ENCODE results near the gene CCDC148. TPM values are rescaled to one million over a fixed set of nuclear protein-coding genes. Genes with fewer than 3 reads are reported as not detected.

CCDC148 gene
- total and polyA plus RNA-seq, 2 experiments from 2014 or later = 1.2 to 1.8 TPM

DNA sequence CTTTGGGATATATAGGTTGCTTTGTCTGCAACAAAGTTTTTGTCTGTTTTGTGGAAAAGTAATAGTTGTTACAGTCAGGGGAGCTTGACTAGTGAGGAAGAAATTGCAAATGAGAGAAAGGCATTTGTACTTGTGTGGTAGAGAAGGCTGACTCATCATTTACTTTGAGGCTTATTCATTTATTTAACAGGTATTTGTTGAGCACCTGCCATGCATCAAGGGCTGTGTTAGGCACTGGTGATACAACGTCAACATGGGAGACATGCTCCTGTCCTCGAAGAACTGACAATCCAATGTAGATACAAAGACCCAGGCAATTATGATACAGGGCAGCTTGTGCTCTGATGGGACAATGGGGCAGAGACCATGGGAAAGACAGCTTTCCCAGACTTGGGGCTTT is 275.4 kb downstream of the CCDC148 start:
- no peaks in the 10 kb centered on the region for H3K27me3 ChIP-seq (ENCODE audit: insufficient read depth)
- DNase-seq (ENCODE audit: low spot score) (no peak), ATAC-seq (no peak)
- Mint-ChIP-seq H3K27ac (no peak overlapping the region), H3K36me3 (ENCODE audit: low read depth) (no peaks in the 10 kb centered on the region), H3K4me3 (no peak overlapping the region), H3K27me3 (ENCODE audit: insufficient read depth, low read depth, poor library complexity) (peaks cover 8% of the 10 kb centered on the region), H3K4me1 (peaks cover 30% of the 10 kb centered on the region), H3K9me3 (no peaks in the 10 kb centered on the region)
- no peaks in the 10 kb centered on the region for H4K20me1 ChIP-seq (replicated peaks; ENCODE audit: insufficient read depth)
- no peak overlapping the region for H3K4me3 ChIP-seq
- no peaks in the 10 kb centered on the region for H3K36me3 ChIP-seq (ENCODE audit: insufficient read depth)
- H3K79me2 ChIP-seq (replicated peaks; ENCODE audit: insufficient read depth) = no peaks in the 10 kb centered on the region
- H2AFZ ChIP-seq = no peak overlapping the region
- H3K4me2 ChIP-seq = no peak overlapping the region
- H3F3A ChIP-seq (replicated peaks; ENCODE audit: low read depth) = no peaks in the 10 kb centered on the region
- no peaks in the 10 kb centered on the region for H3K9me2 ChIP-seq (ENCODE audit: insufficient read depth)
- H3K4me1 ChIP-seq (ENCODE audit: insufficient read depth) = 0 out of 2 replicates have a peak, but pooled peaks cover 7% of the 10 kb centered on the region
- H3K27ac ChIP-seq (ENCODE audit: low read depth) = no peak overlapping the region
- TF ChIP-seq ZNF331 (CRISPR knock-in tag; IDR thresholded peaks at IDR 0.05; ENCODE audit: low read depth) (no peak), EZH2phosphoT487 (IDR thresholded peaks at IDR 0.05; ENCODE audit: unreplicated experiment) (no peak), CREB1 (CRISPR knock-in tag; IDR thresholded peaks at IDR 0.05; ENCODE audit: low read depth) (no peak), ZNF114 (CRISPR knock-in tag; IDR thresholded peaks at IDR 0.05) (no peak), STAT1 (IDR thresholded peaks at IDR 0.05; ENCODE audit: unreplicated experiment) (no peak), JUNB (IDR thresholded peaks at IDR 0.05; ENCODE audit: unreplicated experiment) (no peak), ETS1 (IDR thresholded peaks at IDR 0.05) (no peak), EZH2 (IDR thresholded peaks at IDR 0.05; ENCODE audit: low read depth, unreplicated experiment) (no peak), POLR2AphosphoS5 (IDR thresholded peaks at IDR 0.05; ENCODE audit: low read depth) (no peak), NANOG (IDR thresholded peaks at IDR 0.05; ENCODE audit: borderline replicate concordance) (no peak), CTCF (conservative IDR thresholded peaks at IDR 0.05; ENCODE audit: low read depth in 2 of 2) (no peak)
- TF ChIP-seq, protein P1, sequence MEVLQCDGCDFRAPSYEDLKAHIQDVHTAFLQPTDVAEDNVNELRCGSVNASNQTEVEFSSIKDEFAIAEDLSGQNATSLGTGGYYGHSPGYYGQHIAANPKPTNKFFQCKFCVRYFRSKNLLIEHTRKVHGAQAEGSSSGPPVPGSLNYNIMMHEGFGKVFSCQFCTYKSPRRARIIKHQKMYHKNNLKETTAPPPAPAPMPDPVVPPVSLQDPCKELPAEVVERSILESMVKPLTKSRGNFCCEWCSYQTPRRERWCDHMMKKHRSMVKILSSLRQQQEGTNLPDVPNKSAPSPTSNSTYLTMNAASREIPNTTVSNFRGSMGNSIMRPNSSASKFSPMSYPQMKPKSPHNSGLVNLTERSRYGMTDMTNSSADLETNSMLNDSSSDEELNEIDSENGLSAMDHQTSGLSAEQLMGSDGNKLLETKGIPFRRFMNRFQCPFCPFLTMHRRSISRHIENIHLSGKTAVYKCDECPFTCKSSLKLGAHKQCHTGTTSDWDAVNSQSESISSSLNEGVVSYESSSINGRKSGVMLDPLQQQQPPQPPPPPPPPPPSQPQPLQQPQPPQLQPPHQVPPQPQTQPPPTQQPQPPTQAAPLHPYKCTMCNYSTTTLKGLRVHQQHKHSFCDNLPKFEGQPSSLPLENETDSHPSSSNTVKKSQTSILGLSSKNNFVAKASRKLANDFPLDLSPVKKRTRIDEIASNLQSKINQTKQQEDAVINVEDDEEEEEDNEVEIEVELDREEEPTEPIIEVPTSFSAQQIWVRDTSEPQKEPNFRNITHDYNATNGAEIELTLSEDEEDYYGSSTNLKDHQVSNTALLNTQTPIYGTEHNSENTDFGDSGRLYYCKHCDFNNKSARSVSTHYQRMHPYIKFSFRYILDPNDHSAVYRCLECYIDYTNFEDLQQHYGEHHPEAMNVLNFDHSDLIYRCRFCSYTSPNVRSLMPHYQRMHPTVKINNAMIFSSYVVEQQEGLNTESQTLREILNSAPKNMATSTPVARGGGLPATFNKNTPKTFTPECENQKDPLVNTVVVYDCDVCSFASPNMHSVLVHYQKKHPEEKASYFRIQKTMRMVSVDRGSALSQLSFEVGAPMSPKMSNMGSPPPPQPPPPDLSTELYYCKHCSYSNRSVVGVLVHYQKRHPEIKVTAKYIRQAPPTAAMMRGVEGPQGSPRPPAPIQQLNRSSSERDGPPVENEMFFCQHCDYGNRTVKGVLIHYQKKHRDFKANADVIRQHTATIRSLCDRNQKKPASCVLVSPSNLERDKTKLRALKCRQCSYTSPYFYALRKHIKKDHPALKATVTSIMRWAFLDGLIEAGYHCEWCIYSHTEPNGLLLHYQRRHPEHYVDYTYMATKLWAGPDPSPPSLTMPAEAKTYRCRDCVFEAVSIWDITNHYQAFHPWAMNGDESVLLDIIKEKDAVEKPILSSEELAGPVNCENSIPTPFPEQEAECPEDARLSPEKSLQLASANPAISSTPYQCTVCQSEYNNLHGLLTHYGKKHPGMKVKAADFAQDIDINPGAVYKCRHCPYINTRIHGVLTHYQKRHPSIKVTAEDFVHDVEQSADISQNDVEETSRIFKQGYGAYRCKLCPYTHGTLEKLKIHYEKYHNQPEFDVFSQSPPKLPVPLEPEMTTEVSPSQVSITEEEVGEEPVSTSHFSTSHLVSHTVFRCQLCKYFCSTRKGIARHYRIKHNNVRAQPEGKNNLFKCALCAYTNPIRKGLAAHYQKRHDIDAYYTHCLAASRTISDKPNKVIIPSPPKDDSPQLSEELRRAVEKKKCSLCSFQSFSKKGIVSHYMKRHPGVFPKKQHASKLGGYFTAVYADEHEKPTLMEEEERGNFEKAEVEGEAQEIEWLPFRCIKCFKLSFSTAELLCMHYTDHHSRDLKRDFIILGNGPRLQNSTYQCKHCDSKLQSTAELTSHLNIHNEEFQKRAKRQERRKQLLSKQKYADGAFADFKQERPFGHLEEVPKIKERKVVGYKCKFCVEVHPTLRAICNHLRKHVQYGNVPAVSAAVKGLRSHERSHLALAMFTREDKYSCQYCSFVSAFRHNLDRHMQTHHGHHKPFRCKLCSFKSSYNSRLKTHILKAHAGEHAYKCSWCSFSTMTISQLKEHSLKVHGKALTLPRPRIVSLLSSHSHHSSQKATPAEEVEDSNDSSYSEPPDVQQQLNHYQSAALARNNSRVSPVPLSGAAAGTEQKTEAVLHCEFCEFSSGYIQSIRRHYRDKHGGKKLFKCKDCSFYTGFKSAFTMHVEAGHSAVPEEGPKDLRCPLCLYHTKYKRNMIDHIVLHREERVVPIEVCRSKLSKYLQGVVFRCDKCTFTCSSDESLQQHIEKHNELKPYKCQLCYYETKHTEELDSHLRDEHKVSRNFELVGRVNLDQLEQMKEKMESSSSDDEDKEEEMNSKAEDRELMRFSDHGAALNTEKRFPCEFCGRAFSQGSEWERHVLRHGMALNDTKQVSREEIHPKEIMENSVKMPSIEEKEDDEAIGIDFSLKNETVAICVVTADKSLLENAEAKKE (CRISPR knock-in tag; IDR thresholded peaks at IDR 0.05) = no peak
- TF ChIP-seq, protein P2, sequence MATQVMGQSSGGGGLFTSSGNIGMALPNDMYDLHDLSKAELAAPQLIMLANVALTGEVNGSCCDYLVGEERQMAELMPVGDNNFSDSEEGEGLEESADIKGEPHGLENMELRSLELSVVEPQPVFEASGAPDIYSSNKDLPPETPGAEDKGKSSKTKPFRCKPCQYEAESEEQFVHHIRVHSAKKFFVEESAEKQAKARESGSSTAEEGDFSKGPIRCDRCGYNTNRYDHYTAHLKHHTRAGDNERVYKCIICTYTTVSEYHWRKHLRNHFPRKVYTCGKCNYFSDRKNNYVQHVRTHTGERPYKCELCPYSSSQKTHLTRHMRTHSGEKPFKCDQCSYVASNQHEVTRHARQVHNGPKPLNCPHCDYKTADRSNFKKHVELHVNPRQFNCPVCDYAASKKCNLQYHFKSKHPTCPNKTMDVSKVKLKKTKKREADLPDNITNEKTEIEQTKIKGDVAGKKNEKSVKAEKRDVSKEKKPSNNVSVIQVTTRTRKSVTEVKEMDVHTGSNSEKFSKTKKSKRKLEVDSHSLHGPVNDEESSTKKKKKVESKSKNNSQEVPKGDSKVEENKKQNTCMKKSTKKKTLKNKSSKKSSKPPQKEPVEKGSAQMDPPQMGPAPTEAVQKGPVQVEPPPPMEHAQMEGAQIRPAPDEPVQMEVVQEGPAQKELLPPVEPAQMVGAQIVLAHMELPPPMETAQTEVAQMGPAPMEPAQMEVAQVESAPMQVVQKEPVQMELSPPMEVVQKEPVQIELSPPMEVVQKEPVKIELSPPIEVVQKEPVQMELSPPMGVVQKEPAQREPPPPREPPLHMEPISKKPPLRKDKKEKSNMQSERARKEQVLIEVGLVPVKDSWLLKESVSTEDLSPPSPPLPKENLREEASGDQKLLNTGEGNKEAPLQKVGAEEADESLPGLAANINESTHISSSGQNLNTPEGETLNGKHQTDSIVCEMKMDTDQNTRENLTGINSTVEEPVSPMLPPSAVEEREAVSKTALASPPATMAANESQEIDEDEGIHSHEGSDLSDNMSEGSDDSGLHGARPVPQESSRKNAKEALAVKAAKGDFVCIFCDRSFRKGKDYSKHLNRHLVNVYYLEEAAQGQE (IDR thresholded peaks at IDR 0.05; ENCODE audit: unreplicated experiment) = no peak

Measured in GM23338 (cell line).